ENCODE results near the gene RHOB.
A peak's percentile ranks its signal among the peaks of the same experiment; 100 is the strongest.
"Not testable (repeated sequence)": the region's sequence is repeated elsewhere in the genome, so short reads cannot be mapped to it uniquely, and the experiment has no call there.

RHOB gene

GRCh38 chr2:20446917-20447436, at the start of gene RHOB:
Gene RHOB, plus strand, starts transcription at chr2:20447074. Its CDS starts 392 bp downstream, at chr2:20447466.
- DNase-seq (ENCODE audit: low read depth in 2 of 2): peak; percentile 90 to 91

GRCh38 chr2:20397811-20398447, 48.9 kb upstream of the RHOB start:
- no peak for DNase-seq (ENCODE audit: low read depth in 2 of 2)

GRCh38 chr2:20398956-20399567, 47.8 kb upstream of the RHOB start:
- DNase-seq (ENCODE audit: low read depth in 2 of 2): no peak

- DNase-seq (ENCODE audit: low read depth in 2 of 2): no peak
Observed at GRCh38 chr2:20400306-20400705, 46.6 kb upstream of the RHOB start.

- DNase-seq (ENCODE audit: low read depth in 2 of 2): no peak
Observed at GRCh38 chr2:20400787-20401488, 45.9 kb upstream of the RHOB start.

GRCh38 chr2:20401489-20401835, 45.4 kb upstream of the RHOB start:
- no peak for DNase-seq (ENCODE audit: low read depth in 2 of 2)

GRCh38 chr2:20403774-20404312, 43.0 kb upstream of the RHOB start:
- no peak for DNase-seq (ENCODE audit: low read depth in 2 of 2)

GRCh38 chr2:20404950-20405349, 41.9 kb upstream of the RHOB start:
- DNase-seq (ENCODE audit: low read depth in 2 of 2): no peak

GRCh38 chr2:20409039-20409438, 37.8 kb upstream of the RHOB start:
- no peak for DNase-seq (ENCODE audit: low read depth in 2 of 2)

GRCh38 chr2:20410556-20411277, 36.2 kb upstream of the RHOB start:
- DNase-seq (ENCODE audit: low read depth in 2 of 2): no peak

GRCh38 chr2:20411361-20411894, 35.4 kb upstream of the RHOB start:
- DNase-seq (ENCODE audit: low read depth in 2 of 2): peak; percentile 48 to 49

- DNase-seq (ENCODE audit: low read depth in 2 of 2): no peak
Observed at GRCh38 chr2:20414806-20415205, 32.1 kb upstream of the RHOB start.

GRCh38 chr2:20415511-20415918, 31.4 kb upstream of the RHOB start:
- DNase-seq (ENCODE audit: low read depth in 2 of 2): no peak

- no peak for DNase-seq (ENCODE audit: low read depth in 2 of 2)
Observed at GRCh38 chr2:20416723-20417122, 30.2 kb upstream of the RHOB start.

GRCh38 chr2:20417230-20417821, 29.5 kb upstream of the RHOB start:
- DNase-seq (ENCODE audit: low read depth in 2 of 2): not testable (repeated sequence)

- DNase-seq (ENCODE audit: low read depth in 2 of 2): no peak
Observed at GRCh38 chr2:20418519-20418918, 28.4 kb upstream of the RHOB start.

GRCh38 chr2:20419007-20419576, 27.8 kb upstream of the RHOB start:
- no peak for DNase-seq (ENCODE audit: low read depth in 2 of 2)

GRCh38 chr2:20419752-20420151, 27.1 kb upstream of the RHOB start:
- no peak for DNase-seq (ENCODE audit: low read depth in 2 of 2)

- no peak for DNase-seq (ENCODE audit: low read depth in 2 of 2)
Observed at GRCh38 chr2:20421336-20421987, 25.4 kb upstream of the RHOB start.

- no peak for DNase-seq (ENCODE audit: low read depth in 2 of 2)
Observed at GRCh38 chr2:20421988-20422370, 24.9 kb upstream of the RHOB start.

Data from stimulated activated CD8-positive, alpha-beta memory T cell treated with anti-CD3 and anti-CD28 coated beads, Interleukin-15, amount 100 ng/mL, for 48 hours (primary cell).